Measurements from ENCODE around the gene SUGCT.
"Not testable (repeated sequence)": the region's sequence is repeated elsewhere in the genome, so short reads cannot be mapped to it uniquely, and the experiment has no call there.

Gene SUGCT

GRCh38 chr7:40204581-40204980 lies 69.8 kb downstream of the SUGCT start:
- DNase-seq = no peak

- no peak for DNase-seq
Measured at GRCh38 chr7:40205992-40206391, 71.2 kb downstream of the SUGCT start.

GRCh38 chr7:40211276-40212003 lies 76.6 kb downstream of the SUGCT start:
- DNase-seq = no peak

- DNase-seq = no peak
Measured at GRCh38 chr7:40213291-40213690, 78.5 kb downstream of the SUGCT start.

- no peak for DNase-seq
Measured at GRCh38 chr7:40213856-40214255, 79.1 kb downstream of the SUGCT start.

GRCh38 chr7:40218612-40219011 lies 83.8 kb downstream of the SUGCT start:
- DNase-seq = not testable (repeated sequence)

GRCh38 chr7:40219917-40220316 lies 85.1 kb downstream of the SUGCT start:
- DNase-seq = no peak

- DNase-seq = no peak
Measured at GRCh38 chr7:40220421-40220911, 85.7 kb downstream of the SUGCT start.

- DNase-seq = no peak
Measured at GRCh38 chr7:40221836-40222235, 87.0 kb downstream of the SUGCT start.

- DNase-seq = no peak
Measured at GRCh38 chr7:40223451-40224127, 88.8 kb downstream of the SUGCT start.

- DNase-seq = no peak
Measured at GRCh38 chr7:40230101-40230500, 95.3 kb downstream of the SUGCT start.

GRCh38 chr7:40231796-40232195 lies 97.0 kb downstream of the SUGCT start:
- DNase-seq = no peak

- DNase-seq = no peak
Measured at GRCh38 chr7:40232242-40232893, 97.6 kb downstream of the SUGCT start.

- DNase-seq = no peak
Measured at GRCh38 chr7:40234046-40234445, 99.2 kb downstream of the SUGCT start.

GRCh38 chr7:40234666-40235065 lies 99.9 kb downstream of the SUGCT start:
- no peak for DNase-seq

- DNase-seq = no peak
Measured at GRCh38 chr7:40237731-40238130, 102.9 kb downstream of the SUGCT start.

- DNase-seq = no peak
Measured at GRCh38 chr7:40239755-40240303, 105.0 kb downstream of the SUGCT start.

- no peak for DNase-seq
Measured at GRCh38 chr7:40243076-40243475, 108.3 kb downstream of the SUGCT start.

- no peak for DNase-seq
Measured at GRCh38 chr7:40244226-40244625, 109.4 kb downstream of the SUGCT start.

GRCh38 chr7:40248681-40249080 lies 113.9 kb downstream of the SUGCT start:
- no peak for DNase-seq

- not testable (repeated sequence) for DNase-seq
Measured at GRCh38 chr7:40253444-40253843, 118.6 kb downstream of the SUGCT start.

GRCh38 chr7:40263752-40264390 lies 129.1 kb downstream of the SUGCT start:
- DNase-seq = no peak

- no peak for DNase-seq
Measured at GRCh38 chr7:40267583-40267982, 132.8 kb downstream of the SUGCT start.
